Bone marrow (tissue), 2 donors: ENCODE measurements around the gene BSG.
"Not testable (repeated sequence)": the region's sequence is repeated elsewhere in the genome, so short reads cannot be mapped to it uniquely, and the experiment has no call there.

ENCODE experiments used
- DNase-seq, 2 donors: peaks; one replicate each; lab custom pipeline; 2025; lab: John Stamatoyannopoulos, UW

Gene BSG

GRCh38 chr19:604355-604754 is 32.0 kb downstream of the BSG start:
- no peak for DNase-seq

- DNase-seq = not testable (repeated sequence)
These were observed 32.9 kb downstream of the BSG start for GRCh38 chr19:605061-605971.

GRCh38 chr19:607301-608154 is 35.1 kb downstream of the BSG start:
- DNase-seq = no peak

GRCh38 chr19:608155-609003 is 36.0 kb downstream of the BSG start:
- no peak for DNase-seq

- DNase-seq = no peak
These were observed 36.6 kb downstream of the BSG start for GRCh38 chr19:609004-609346.

GRCh38 chr19:610071-610800 is 37.8 kb downstream of the BSG start:
- no peak for DNase-seq

DNA sequence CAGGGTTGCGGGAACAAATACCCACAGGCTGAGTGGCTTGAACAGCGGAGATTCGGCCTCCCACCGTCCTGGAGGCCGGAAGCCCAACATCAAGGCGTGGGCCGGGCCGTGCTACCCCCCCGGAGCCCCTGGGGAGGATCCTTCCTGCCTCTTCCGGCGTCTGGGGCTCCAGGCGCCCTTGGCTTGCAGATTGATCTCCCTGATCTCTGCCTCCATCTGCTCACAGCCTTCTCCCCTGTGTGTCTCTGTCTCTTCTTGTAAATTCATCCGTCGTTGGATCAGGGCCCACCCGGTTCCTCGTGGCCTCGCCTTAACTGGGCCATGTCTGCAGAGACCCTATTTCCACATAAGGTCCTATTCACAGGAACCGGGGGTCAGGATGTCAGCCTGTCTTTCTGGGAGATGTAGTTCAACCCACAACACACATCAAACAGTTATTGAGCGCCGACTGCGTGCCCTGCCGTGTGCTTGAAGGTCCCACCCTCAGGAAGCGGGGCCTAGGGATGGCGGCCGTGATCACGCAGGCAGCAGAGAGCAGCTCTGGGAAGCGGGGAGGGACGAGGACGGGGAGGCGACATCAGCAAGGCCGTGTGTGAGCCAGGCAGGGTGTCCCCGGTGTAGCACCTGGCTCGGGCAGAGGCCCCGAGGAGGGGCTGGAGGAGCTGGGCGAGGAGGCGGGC is 38.5 kb downstream of the BSG start:
- DNase-seq = peak in 1 of 2 donors; percentile 36

GRCh38 chr19:611481-611868 is 39.1 kb downstream of the BSG start:
- DNase-seq = no peak

GRCh38 chr19:612941-613340 is 40.5 kb downstream of the BSG start:
- DNase-seq = no peak

DNA sequence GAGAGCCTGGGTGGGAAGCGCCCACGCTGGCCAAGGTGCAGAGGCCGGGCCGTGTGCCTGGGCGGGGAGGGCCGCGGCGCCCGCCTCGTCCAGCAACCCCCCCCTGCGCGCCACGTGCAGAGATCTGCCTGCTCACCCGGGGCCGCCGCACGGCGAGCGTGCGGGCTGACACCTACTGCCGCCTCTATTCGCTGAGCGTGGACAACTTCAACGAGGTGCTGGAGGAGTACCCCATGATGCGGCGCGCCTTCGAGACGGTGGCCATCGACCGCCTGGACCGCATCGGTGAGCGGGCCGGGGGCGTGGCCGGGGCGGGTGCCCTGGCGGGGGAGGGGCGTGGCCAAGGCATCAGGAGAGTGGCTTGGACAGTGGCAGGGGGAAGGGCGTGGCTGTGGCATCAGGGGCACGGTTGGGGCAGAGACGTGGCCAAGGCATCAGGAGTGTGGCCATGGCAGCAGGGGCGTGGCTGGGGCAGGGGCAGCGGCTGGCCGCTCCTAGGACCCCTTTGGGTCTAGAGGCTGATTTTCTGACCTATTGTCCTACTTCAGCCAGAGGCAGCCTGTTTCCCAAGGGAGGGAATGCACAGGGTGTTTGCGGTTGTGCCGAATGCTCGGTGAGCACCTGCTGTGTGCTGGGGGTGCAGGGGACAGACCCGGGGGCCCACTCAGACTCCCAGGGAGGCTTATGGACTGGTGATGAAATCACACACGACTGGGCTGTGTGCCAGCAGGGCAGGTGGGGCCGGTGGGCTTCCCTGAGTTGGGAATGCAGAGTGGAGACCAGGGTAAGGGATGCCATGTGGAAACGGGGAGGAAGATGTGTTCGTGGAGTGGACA is 41.6 kb downstream of the BSG start:
- no peak for DNase-seq

DNA sequence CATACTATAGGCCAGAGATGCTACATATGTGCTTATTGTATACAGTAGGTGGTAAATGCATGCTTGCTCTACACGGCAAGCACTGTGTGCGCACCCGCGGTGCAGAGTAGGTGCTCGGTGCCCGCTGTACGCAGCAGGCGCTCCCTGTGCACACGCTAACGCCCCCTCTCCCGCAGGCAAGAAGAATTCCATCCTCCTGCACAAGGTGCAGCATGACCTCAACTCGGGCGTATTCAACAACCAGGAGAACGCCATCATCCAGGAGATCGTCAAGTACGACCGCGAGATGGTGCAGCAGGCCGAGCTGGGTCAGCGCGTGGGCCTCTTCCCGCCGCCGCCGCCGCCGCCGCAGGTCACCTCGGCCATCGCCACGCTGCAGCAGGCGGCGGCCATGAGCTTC is 43.2 kb downstream of the BSG start:
- DNase-seq = no peak

GRCh38 chr19:616062-616700 is 43.8 kb downstream of the BSG start:
- no peak for DNase-seq

DNA sequence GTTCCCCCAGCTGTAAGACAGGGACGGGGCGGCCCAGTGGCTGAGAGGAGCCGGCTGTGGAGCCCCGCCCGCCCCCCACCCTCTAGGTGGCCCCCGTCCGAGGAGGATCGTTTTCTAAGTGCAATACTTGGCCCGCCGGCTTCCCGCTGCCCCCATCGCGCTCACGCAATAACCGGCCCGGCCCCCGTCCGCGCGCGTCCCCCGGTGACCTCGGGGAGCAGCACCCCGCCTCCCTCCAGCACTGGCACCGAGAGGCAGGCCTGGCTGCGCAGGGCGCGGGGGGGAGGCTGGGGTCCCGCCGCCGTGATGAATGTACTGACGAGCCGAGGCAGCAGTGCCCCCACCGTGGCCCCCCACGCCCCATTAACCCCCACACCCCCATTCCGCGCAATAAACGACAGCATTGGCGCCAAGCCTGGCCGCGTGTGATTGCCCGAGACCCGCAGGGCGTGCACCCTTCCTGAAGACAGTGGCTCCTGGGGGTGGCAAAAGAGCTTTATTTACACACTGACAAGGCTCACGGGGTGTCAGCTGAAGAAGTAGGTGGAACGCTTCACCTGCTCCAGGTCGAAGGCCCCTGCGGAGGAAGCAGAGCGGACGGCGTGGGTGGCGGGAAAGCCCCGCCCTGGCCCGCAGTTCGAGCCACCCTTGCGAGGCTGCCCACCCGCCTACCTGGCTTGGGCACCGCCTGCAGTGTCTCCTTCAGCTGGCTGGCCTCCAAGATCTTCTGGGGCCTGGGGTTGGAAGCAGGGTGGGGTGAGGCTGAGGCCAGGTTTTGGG is 44.5 kb downstream of the BSG start:
- DNase-seq = no peak

GRCh38 chr19:617551-618246 is 45.3 kb downstream of the BSG start:
- no peak for DNase-seq

DNA sequence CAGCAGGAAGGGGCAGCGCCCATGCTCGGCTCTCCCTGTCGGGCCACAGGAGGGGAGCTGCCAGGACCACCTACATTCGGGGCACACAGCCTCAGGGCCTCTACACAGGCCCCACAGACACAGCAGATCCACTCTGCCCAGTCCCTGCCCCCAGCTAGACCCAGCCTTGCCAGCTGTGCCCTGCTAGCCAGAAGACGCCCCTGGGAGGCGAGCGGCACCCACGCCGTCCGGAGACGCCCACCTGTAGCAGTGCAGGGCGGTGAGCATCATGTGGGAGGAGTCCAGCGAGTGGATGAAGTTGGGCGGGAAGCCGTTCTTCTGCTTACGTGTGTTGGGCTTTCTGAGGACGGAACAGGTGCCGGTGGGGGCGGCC is 45.8 kb downstream of the BSG start:
- DNase-seq = no peak

- no peak for DNase-seq
These were observed 46.4 kb downstream of the BSG start for GRCh38 chr19:618674-619285.

DNA sequence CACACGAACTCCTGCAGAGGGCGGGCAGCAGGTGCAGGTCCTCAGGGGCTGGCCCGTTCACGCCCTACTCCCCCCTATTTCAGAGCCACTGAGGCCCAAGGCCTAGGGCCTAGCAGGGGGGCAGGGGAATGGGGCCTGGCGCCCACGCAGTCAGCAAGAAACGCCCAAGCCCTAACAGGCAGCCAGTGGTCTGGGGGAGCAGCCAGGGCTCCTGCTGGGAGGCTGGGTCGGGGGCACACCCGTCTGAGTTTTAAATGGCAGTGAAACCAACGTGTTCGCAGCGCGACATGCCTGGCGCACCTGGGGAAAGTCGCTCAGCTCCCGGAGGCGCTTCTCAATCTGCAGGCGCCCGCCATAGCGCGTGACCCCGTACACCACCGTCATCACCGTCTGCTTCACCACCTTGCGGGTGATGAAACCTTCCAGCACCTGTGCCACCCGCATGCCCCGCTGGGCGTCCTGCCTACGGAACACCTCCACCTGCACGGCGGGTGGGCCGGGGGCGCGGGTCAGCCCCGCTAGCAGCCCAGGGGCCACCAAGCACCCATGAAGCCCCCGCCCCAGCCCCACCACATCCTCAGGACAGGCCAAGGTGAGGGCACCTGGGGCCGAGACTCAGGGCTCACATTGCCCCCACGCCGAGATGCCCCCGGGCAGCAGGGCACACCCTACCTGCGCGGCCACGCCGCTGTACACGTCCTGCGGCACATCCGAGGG is 47.0 kb downstream of the BSG start:
- no peak for DNase-seq
